Activated CD4-positive, alpha-beta T cell treated with anti-CD3 and anti-CD28 coated beads, Interleukin-2, amount 50 U/mL, for 48 hours (primary cell): ENCODE results near the gene CNIH3.
A peak's percentile ranks its signal among the peaks of the same experiment; 100 is the strongest.

Experiments used
- DNase-seq, 2 experiments: peaks; one replicate each; pipeline ENCODE4 v3.0.0-alpha.2; 2020

The CNIH3 gene

GRCh38 chr1:224616756-224617409 lies 766 bp downstream of the CNIH3 start:
- DNase-seq = no peak

GRCh38 chr1:224617410-224618355 lies 1.6 kb downstream of the CNIH3 start:
- DNase-seq = no peak

- no peak for DNase-seq
These were observed 3.1 kb downstream of the CNIH3 start for GRCh38 chr1:224619209-224619608.

GRCh38 chr1:224620105-224620504 lies 4.0 kb downstream of the CNIH3 start:
- no peak for DNase-seq

GRCh38 chr1:224621813-224622682 lies 5.9 kb downstream of the CNIH3 start:
- DNase-seq = no peak

GRCh38 chr1:224622831-224623230 lies 6.7 kb downstream of the CNIH3 start:
- no peak for DNase-seq

GRCh38 chr1:224623310-224623714 lies 7.2 kb downstream of the CNIH3 start:
- DNase-seq = peak in 1 of 2 experiments; percentile 14

GRCh38 chr1:224623743-224624333 lies 7.7 kb downstream of the CNIH3 start:
- peak; percentile 60 to 66 for DNase-seq

GRCh38 chr1:224624432-224624831 lies 8.3 kb downstream of the CNIH3 start:
- no peak for DNase-seq

- DNase-seq = no peak
These were observed 9.9 kb downstream of the CNIH3 start for GRCh38 chr1:224626042-224626441.

- no peak for DNase-seq
These were observed 13.8 kb downstream of the CNIH3 start for GRCh38 chr1:224629965-224630364.

GRCh38 chr1:224631462-224632115 lies 15.5 kb downstream of the CNIH3 start:
- DNase-seq = no peak

- no peak for DNase-seq
These were observed 16.3 kb downstream of the CNIH3 start for GRCh38 chr1:224632381-224632871.

- DNase-seq = no peak
These were observed 16.8 kb downstream of the CNIH3 start for GRCh38 chr1:224632921-224633321.

GRCh38 chr1:224635356-224635755 lies 19.2 kb downstream of the CNIH3 start:
- DNase-seq = no peak

- no peak for DNase-seq
These were observed 21.4 kb downstream of the CNIH3 start for GRCh38 chr1:224637515-224637914.

- no peak for DNase-seq
These were observed 21.8 kb downstream of the CNIH3 start for GRCh38 chr1:224637936-224638335.

GRCh38 chr1:224639426-224639975 lies 23.4 kb downstream of the CNIH3 start:
- DNase-seq = no peak

GRCh38 chr1:224640018-224640417 lies 23.9 kb downstream of the CNIH3 start:
- no peak for DNase-seq

- no peak for DNase-seq
These were observed 24.5 kb downstream of the CNIH3 start for GRCh38 chr1:224640587-224640986.

GRCh38 chr1:224641030-224641429 lies 24.9 kb downstream of the CNIH3 start:
- DNase-seq = no peak

- no peak for DNase-seq
These were observed 27.5 kb downstream of the CNIH3 start for GRCh38 chr1:224643653-224644052.
